Panc1 (cell line): Measurements from ENCODE around the gene ZNG1A. TPM values are rescaled to one million over a fixed set of nuclear protein-coding genes. Genes with fewer than 3 reads are reported as not detected.

Experiments
- ATAC-seq: fragments of 200-7000 bp; cut with Tn5 transposase; 2 replicates; pipeline ENCODE4 v1.9.1; 2020; ENCODE audit warnings: mild to moderate bottlenecking, moderate library complexity
- BruUV-seq: library from RNA; stranded (reverse); fragments of 400-500 nt; replicated peaks from 2 replicates; lab custom pipeline; 2021; lab: Mats Ljungman, UMichigan
- CTCF ChIA-PET: fragments of 300-600 bp; sonication (Branson Sonifier 250); formaldehyde crosslinking; loops from one replicate; lab custom pipeline; 2022; ENCODE audit warnings: antibody characterized with exemption; lab: Charles Lee
- POLR2A ChIA-PET: fragments of 300-600 bp; sonication (Branson Sonifier 250); formaldehyde crosslinking; loops from one replicate; lab custom pipeline; 2022; ENCODE audit warnings: antibody characterized with exemption; lab: Charles Lee
- DNase-seq: peaks from one replicate; pipeline ENCODE4 v3.0.0-alpha.2; 2010; ENCODE audit warnings: low read depth, low spot score
- H3K27ac ChIP-seq: 2 replicates; pipeline ENCODE4 v1.5.1; 2011; ENCODE audit warnings: mild to moderate bottlenecking, low read length, inconsistent platforms
- H3K27me3 ChIP-seq: fragments of 200-500 bp; sonication (Bioruptor generic); 2 replicates; pipeline ENCODE4 v1.6.0; 2014; ENCODE audit warnings: low read length, inconsistent platforms; ENCODE audit not compliant: control insufficient read depth, insufficient read depth
- H3K36me3 ChIP-seq: fragments of 200-500 bp; sonication (Bioruptor generic); 2 replicates; pipeline ENCODE4 v1.5.1; 2014; ENCODE audit warnings: inconsistent platforms, mild to moderate bottlenecking, low read length, moderate library complexity; ENCODE audit not compliant: control insufficient read depth, insufficient read depth
- H3K4me1 ChIP-seq: 2 replicates; pipeline ENCODE4 v1.5.1; 2011; ENCODE audit warnings: inconsistent platforms, mild to moderate bottlenecking, low read length, moderate library complexity; ENCODE audit not compliant: control insufficient read depth, insufficient read depth
- H3K4me3 ChIP-seq, 2 experiments: 2 replicates each; pipeline ENCODE4 v1.5.1; 2011 to 2012; ENCODE audit warnings: low read depth in 2 of 2, low read length in 2 of 2, mild to moderate bottlenecking in 2 of 2, inconsistent platforms in 1 of 2, moderate library complexity in 1 of 2
- H3K9me3 ChIP-seq: fragments of 200-500 bp; sonication (Bioruptor generic); 2 replicates; pipeline ENCODE4 v1.5.1; 2014; ENCODE audit warnings: low read depth, mild to moderate bottlenecking, inconsistent platforms, low read length, moderate library complexity; ENCODE audit not compliant: control insufficient read depth, insufficient read depth
- POLR2AphosphoS5 ChIP-seq: IDR thresholded peaks from 2 replicates; pipeline ENCODE4 v1.6.1; 2012; ENCODE audit warnings: mild to moderate bottlenecking, low read depth, low read length, moderate library complexity
- SIN3A ChIP-seq: IDR thresholded peaks from 2 replicates; pipeline ENCODE4 v1.6.1; 2012; ENCODE audit warnings: low read depth, mild to moderate bottlenecking, low read length, moderate library complexity, borderline replicate concordance; ENCODE audit not compliant: insufficient read depth
- TCF7L2 ChIP-seq: IDR thresholded peaks from 2 replicates; pipeline ENCODE4 v1.6.1; 2011; ENCODE audit warnings: mild to moderate bottlenecking, low read depth, low read length, inconsistent platforms
- in situ Hi-C: cut with HindIII; loops from 2 replicates; pipeline ENCODE4 v1.10.0; 2016; ENCODE audit warnings: low sequenced_read_pairs, low pct_unique_long_range_greater_than_20kb
- intact Hi-C: fragments of 100-400 bp; cut with micrococcal nuclease; formaldehyde crosslinking; loops from one replicate; pipeline ENCODE4 v1.10.0; 2022; ENCODE audit not compliant: unreplicated experiment
- total RNA-seq: library from RNA; stranded (reverse); gene quantifications from one replicate; pipeline ENCODE4 v1.2.1, GENCODE V29; 2021; ENCODE audit not compliant: unreplicated experiment
- TF ChIP-seq, protein P1 (sequence below), 2 experiments: IDR thresholded peaks; 2 replicates each; pipeline ENCODE4 v1.6.1; 2011 to 2012; ENCODE audit warnings: low read depth in 2 of 2, control low read depth in 1 of 2, low read length in 1 of 2, mild to moderate bottlenecking in 1 of 2, moderate library complexity in 1 of 2; ENCODE audit not compliant: insufficient read depth in 1 of 2
- TF ChIP-seq, protein P2 (sequence below): fragments of 450-650 bp; IDR thresholded peaks from 2 replicates; pipeline ENCODE4 v1.5.1; 2017; ENCODE audit warnings: mild to moderate bottlenecking

Gene ZNG1A
- total RNA-seq, 1 experiment from 2014 or later: 16.6 TPM

DNA sequence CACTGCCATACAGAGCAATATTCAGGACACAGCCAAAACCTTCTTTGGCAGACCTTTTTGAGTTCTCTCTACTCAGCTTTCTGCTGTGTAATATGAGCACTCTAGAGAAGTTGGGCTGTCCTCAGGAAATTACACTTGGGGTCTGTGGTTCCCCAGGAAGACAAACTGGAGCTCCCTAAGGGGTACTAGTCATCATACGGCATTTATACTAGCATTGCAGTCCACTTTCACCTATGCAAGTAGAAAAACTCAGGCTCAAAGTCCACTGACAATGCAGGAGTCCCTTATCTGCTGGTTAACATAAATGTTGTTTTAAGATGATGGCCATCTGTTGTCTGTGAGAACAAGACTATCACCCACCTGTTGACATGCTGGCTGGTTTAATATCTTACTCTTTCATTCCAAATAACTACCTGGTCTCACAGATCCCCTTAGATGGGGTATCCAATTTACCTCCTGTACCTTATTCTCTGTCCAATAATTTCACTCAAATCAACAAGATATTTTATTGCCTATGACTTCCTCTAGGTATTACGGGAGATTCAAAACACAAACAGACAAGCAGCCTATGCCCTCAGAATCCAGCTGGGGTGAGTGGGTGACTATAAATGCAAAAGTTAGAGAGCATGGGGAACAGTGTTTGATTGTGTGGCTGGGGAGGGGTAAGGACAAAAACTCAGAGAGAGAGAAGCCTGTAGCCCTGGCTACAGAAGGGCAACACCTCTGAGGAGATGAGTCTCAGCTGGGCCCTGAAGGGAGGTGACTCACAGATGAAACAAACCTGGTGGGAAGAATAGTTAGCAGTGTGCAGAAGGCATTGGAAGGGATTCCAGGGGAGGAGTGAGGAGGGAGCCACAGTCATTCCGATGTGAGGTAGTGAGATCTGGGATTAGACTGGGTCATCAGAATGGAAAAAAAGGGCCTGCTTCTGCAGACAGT, 46.0 kb upstream of the ZNG1A start:
- in situ Hi-C loops: no loop called here
- H3K4me3 ChIP-seq: no peak overlapping the region
- no peak for DNase-seq
- no peak overlapping the region for H3K27ac ChIP-seq
- no peak for TF ChIP-seq TCF7L2
- TF ChIP-seq SIN3A: no peak
- TF ChIP-seq, protein P1, sequence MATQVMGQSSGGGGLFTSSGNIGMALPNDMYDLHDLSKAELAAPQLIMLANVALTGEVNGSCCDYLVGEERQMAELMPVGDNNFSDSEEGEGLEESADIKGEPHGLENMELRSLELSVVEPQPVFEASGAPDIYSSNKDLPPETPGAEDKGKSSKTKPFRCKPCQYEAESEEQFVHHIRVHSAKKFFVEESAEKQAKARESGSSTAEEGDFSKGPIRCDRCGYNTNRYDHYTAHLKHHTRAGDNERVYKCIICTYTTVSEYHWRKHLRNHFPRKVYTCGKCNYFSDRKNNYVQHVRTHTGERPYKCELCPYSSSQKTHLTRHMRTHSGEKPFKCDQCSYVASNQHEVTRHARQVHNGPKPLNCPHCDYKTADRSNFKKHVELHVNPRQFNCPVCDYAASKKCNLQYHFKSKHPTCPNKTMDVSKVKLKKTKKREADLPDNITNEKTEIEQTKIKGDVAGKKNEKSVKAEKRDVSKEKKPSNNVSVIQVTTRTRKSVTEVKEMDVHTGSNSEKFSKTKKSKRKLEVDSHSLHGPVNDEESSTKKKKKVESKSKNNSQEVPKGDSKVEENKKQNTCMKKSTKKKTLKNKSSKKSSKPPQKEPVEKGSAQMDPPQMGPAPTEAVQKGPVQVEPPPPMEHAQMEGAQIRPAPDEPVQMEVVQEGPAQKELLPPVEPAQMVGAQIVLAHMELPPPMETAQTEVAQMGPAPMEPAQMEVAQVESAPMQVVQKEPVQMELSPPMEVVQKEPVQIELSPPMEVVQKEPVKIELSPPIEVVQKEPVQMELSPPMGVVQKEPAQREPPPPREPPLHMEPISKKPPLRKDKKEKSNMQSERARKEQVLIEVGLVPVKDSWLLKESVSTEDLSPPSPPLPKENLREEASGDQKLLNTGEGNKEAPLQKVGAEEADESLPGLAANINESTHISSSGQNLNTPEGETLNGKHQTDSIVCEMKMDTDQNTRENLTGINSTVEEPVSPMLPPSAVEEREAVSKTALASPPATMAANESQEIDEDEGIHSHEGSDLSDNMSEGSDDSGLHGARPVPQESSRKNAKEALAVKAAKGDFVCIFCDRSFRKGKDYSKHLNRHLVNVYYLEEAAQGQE (IDR thresholded peaks at IDR 0.05; ENCODE audit: insufficient read depth in 1 of 2, low read depth in 2 of 2, low read length in 1 of 2): no peak
- TF ChIP-seq, protein P2, sequence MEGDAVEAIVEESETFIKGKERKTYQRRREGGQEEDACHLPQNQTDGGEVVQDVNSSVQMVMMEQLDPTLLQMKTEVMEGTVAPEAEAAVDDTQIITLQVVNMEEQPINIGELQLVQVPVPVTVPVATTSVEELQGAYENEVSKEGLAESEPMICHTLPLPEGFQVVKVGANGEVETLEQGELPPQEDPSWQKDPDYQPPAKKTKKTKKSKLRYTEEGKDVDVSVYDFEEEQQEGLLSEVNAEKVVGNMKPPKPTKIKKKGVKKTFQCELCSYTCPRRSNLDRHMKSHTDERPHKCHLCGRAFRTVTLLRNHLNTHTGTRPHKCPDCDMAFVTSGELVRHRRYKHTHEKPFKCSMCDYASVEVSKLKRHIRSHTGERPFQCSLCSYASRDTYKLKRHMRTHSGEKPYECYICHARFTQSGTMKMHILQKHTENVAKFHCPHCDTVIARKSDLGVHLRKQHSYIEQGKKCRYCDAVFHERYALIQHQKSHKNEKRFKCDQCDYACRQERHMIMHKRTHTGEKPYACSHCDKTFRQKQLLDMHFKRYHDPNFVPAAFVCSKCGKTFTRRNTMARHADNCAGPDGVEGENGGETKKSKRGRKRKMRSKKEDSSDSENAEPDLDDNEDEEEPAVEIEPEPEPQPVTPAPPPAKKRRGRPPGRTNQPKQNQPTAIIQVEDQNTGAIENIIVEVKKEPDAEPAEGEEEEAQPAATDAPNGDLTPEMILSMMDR: no peak
- TF ChIP-seq POLR2AphosphoS5: no peak
- ChIA-PET POLR2A (no interaction called here), CTCF (no interaction called here)
- ATAC-seq: no peak
- H3K9me3 ChIP-seq: no peaks in the 10 kb centered on the region
- H3K4me1 ChIP-seq: no peaks in the 10 kb centered on the region
- no TSS peak for BruUV-seq
- H3K36me3 ChIP-seq: no peaks in the 10 kb centered on the region
- no peaks in the 10 kb centered on the region for H3K27me3 ChIP-seq
- intact Hi-C loops: no loop called here

DNA sequence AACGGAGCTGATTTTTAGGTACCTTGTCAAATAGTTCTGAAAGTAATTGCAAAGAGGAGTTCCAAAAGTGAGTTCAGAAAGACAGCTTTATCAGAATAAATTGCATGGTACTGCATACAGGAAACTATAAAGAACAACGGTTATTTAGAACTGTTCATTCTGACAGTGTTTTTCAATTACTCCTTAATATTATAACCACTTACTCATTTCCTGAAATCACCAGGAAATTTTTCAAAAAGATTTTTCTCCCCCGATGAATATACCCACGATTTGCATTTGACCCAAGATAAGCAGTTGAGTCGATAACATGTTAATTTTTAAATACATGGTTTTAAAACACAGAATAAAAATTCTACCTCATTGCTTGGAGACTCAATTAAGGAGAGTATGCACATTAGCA, 45.2 kb upstream of the ZNG1A start:
- TF ChIP-seq, protein P1 (IDR thresholded peaks at IDR 0.05; ENCODE audit: insufficient read depth in 1 of 2, low read depth in 2 of 2, low read length in 1 of 2): no peak
- TF ChIP-seq SIN3A (no peak), POLR2AphosphoS5 (no peak), TCF7L2 (no peak)
- TF ChIP-seq, protein P2: no peak
- ChIA-PET POLR2A (no interaction called here), CTCF (no interaction called here)
- H3K4me1 ChIP-seq: no peaks in the 10 kb centered on the region
- ATAC-seq: no peak
- no peak for DNase-seq
- in situ Hi-C loops (no loop called here), intact Hi-C loops (no loop called here)
- H3K27me3 ChIP-seq: no peaks in the 10 kb centered on the region
- H3K27ac ChIP-seq: no peak overlapping the region
- no peaks in the 10 kb centered on the region for H3K36me3 ChIP-seq
- BruUV-seq: no TSS peak
- no peaks in the 10 kb centered on the region for H3K9me3 ChIP-seq
- H3K4me3 ChIP-seq: no peak overlapping the region
